Left renal cortex interstitium (tissue), 4 donors: ENCODE results near the gene LORICRIN. TPM values are rescaled to one million over a fixed set of nuclear protein-coding genes. Genes with fewer than 3 reads are reported as not detected.

Experiments
- DNase-seq, 4 donors: peaks; one replicate each; pipeline ENCODE4 v3.0.0-alpha.2; 2013; ENCODE audit warnings: low read depth in 4 of 4, low spot score in 2 of 4, missing footprints in 1 of 4
- polyA plus RNA-seq, 4 donors: library from polyadenylated mRNA; unstranded; fragments of 120-200 nt; gene quantifications; one replicate each; pipeline ENCODE4 v1.2.1, GENCODE V29; 2013; ENCODE audit not compliant: insufficient read length in 4 of 4

LORICRIN gene
- polyA plus RNA-seq, 4 donors = not detected

DNA sequence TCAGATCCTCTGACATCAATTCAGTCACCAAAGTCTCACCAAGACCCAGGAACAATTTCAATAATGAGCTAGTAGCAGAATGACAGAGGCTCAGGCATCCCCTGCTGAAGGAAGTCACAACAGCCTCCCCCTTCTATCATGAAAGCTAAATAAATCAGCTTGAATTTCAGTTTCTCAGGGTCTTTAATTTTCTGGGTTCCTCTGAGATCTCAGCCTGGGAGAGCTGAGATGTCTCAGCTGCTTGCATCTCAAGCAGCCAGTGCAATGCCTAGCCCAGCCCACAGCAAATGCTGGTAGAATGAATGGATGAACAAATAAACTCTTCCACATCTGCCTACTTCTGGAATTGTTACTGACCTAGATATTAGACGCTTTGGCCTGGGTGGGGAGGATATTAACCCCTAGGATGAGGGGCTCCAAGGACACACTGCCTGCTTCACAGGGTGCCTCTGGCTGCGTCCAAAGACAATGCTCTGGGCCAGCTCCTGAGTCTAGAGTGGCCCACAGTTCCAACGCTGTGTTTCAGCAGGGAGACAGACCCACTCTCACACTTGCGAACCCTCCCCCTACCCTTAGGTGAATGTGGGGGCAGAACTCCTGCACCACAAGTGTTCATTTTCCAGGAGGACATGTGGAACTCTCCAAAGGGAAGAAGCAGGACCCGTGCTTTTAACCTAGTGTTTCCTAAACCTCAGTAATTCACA is 11.2 kb upstream of the LORICRIN start:
- DNase-seq = peak in 1 of 4 donors; percentile 44

DNA sequence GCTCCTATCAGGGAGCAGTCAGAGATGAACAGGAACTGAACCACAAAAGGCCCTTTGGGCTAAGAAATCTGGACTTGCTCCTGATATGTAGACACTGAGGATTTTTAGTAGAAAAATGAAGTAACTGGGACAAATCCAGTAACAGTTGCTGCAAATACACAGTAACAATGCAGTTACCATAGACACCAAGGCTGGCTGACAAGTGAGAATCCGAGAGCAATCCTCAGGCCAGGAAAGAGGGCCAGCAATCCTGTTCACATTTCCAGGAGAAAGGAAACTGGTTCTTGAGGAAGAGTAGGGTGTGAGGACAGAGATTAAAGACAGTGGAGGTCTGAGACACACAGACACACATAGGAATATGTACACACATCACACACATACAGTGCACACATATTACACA is 9.3 kb upstream of the LORICRIN start:
- DNase-seq = no peak

DNA sequence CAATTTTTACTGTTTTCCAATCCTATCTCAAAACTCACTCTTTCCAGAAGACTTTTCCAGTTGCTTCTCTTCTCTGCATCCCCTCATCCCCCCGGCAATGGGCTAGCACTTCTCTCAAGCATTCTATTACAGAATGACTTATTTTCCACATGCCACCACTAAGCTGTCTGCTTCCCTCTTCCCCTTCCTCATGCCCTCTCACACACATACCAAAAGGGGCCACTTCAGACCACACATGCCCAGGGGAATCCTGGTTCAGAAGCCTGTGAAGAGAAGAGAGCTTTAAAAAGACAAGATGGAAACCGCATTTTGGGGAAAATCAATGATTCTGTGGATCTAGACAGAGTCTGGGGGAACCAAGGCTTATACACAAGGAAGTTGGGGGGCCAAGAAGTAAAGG is 8.4 kb upstream of the LORICRIN start:
- no peak for DNase-seq

DNA sequence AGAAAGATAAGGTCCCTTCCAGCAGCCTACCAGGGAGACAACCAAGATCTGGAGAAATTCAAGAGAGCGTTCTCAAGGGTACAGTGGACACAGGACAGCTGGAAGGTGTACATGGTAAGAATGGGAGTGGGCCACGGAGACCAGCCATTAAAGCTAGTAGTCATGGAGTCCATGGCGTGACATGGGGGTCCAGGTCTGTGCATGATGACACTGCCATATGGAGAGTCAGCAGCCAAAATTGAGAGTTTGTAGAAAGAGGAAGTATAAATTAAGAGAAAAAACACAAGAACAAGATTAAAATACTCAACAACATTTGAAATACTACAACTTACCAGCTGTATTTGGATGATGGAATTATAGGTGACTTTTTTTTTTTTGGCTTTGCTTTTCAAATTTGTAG is 7.9 kb upstream of the LORICRIN start:
- DNase-seq = no peak

DNA sequence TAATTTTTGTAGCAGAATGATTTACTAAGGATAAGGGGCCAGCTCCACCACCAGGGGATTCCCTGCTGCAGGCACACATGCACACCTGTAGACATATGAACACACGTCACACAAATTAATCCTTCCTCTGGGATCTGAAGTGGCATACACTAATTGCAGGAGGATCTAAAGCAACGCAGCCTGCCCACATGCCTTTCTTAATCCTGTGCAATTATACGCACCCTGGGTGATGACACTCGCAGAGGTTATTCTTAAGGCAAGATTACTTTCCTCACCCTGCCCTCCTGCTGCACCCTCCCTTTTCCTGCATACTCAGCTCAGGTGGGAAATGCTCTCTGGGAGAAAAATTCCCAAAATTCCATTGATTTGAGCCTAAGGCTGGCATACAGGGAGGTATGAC is 7.5 kb upstream of the LORICRIN start:
- DNase-seq = no peak

DNA sequence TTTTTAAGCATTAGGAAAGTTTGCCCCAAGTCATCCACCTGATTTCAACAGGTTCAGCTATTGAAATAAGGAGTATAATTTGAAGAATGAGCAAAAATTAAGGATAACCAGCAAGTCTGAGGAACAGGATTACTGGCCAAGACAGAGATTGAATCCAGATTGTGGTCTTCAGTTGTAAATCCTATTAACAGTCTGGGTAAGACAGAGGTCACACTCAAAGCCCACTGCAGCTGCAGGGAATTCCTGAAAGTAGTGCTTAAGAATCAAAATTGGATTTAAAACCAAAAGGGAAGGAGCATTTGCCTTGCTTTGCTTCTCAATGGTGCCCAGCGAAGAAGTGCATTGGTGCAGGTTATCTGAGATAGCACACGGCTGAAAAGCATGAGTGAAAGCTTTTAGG is 6.4 kb upstream of the LORICRIN start:
- DNase-seq = no peak

DNA sequence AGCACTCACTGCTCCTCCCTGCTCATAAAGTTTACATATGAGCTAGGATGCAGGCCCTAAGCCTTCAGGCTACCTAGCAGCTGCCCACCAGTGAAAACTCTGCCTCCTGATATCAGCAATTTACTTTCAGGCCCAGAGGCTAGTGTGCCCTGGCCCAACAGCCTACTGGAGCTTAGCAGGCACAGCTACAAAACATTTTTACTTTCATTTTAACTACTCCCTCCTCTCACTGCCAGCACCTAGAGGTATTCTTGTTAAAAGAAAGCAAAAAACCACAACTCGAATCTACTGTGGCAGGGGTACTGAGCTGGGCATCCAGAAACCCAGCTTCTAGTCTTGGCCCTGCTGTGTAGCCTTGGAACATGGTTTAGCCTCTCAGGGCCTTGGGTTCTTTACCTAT is 5.8 kb upstream of the LORICRIN start:
- DNase-seq = no peak

DNA sequence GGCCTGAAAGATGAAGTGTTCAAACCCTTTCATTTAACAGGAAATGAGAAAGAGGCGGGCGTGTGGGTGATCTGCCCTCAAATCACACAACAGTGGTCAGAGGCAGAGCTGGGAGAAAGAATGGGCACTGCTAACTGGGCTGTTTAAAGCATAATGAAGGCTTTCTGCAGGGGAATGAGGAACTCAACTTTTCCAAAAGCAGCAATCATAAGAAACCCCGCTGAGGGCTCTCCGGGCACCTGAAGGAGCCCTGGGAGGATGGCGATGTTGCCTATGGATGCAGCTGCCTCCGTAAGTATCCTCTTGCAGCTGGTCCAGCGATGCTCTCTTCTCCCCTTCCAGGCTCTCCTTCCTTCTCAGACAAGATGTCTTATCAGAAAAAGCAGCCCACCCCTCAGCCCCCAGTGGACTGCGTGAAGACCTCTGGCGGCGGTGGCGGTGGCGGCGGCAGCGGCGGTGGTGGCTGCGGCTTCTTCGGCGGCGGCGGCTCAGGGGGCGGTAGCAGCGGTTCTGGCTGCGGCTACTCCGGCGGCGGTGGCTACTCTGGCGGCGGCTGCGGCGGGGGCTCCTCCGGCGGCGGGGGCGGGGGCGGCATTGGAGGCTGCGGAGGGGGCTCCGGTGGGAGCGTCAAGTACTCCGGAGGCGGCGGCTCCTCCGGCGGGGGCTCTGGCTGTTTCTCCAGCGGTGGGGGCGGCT is 1.2 kb downstream of the LORICRIN start:
- no peak for DNase-seq

DNA sequence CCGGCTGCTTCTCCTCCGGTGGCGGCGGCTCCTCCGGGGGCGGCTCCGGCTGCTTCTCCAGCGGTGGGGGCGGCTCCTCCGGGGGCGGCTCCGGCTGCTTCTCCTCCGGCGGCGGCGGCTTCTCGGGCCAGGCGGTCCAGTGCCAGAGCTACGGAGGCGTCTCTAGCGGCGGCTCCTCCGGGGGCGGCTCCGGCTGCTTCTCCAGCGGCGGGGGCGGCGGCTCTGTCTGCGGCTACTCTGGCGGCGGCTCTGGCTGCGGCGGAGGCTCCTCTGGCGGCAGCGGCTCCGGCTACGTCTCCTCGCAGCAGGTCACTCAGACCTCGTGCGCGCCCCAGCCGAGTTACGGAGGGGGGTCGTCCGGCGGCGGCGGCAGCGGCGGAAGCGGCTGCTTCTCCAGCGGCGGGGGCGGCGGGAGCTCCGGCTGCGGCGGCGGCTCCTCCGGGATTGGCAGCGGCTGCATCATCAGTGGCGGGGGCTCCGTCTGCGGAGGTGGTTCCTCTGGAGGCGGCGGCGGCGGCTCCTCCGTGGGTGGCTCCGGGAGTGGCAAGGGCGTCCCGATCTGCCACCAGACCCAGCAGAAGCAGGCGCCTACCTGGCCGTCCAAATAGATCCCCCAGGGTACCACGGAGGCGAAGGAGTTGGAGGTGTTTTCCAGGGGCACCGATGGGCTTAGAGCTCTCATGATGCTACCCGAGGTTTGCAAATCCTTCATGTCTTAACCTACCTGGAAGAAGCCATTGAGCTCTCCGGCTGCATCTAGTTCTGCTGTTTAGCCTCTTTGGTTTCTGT is 2.0 kb downstream of the LORICRIN start:
- DNase-seq = no peak

DNA sequence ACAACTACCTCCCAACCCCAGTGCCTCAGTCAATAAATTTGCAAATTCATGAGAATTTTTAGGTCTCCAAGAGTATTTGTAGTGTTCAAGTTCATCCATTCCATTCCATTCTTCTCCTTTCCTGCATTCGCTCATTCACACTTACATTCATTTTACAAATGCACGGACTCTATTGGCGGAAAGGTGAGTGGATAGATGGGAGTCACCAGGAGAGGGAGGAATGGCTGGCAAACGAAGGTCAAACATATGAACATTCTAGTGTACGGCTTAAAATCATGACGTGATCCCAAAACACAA is 2.5 kb downstream of the LORICRIN start:
- DNase-seq = no peak

DNA sequence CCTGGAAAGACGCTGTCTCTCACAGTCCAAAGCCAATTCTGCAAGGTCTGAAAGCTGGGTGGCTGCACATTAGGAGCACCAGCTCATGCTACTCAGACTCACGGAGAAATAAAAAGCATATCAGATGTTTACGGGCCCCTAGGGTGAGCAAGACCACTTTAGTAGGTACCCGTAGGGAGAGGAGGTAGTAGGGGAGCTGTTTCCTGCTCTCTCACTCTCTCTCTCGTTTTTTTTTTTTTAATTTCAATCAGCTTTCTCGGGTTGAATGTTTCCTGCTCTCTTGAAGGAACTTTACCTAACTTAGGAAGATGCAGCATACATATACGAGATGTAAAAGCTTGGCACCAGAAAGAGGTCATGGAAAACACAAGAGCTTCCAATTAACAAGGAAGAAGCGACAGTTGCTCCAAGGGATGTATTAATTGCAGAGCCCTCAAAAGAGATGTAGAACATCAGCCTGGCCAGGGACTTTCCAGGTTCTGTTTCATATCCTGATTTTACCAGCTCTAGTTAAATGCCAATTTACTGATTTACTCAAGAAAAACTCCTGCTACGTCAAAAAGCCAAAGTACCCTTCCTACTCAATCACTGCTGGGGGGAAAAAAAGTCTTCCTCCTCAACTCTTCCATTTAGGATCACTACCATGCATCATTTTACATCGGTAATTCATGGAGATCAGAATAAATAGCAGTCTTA is 3.1 kb downstream of the LORICRIN start:
- DNase-seq = no peak

DNA sequence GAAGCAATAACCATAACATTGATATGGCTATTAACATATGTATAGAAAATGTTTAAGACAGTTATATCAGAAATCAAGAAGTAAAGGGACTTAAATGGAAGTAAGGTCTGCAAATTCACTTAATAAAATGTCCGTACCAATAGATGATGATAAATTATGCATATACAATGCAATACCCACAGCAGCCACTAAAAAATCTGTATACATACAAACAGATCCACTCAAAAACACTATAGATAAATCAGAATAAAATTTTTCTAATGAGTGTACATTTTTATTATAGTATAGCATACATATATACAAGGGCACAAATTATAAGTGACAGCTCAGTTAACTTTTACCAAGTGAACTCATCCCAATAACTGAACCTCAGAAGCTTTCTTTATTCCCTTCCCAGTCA is 6.0 kb downstream of the LORICRIN start:
- DNase-seq = no peak

DNA sequence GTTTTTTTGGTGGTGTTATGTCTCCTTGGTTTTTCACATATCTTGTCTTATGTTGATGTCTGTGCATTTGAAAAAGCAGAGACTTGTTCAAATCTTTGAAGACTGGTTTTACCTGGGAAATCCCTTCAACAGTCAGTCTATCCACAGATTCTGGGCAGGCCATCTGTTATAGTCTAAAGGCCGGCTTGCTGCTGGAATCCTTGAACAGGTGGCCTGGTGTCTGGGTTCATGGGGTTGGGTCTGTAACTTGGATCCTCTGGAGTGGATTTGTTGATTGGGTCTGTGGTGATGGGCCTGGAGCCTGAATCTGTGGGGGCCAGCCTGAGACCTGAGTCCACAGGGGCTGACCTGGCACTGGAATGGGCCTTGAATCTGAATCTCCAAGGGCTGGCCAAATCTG is 12.2 kb downstream of the LORICRIN start:
- no peak for DNase-seq

DNA sequence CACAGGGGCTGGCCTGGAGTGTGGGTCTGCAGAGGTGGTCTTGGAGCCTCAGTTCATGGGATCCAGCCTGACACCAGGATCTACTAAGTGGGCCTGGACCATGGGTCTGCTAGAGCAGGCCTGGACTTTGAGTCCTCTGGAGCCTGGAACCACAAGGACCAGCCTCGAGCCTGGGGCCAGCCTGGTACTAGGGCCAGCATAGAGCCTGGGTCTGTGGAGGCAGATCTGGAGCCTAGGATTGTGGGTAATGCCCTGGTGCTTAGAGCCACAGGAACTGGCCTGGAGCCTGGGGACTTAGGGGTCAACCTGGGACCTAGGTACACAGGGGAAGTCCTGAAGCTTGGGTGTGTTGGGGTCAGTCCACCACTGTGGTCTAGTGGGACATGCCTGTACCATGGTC is 12.7 kb downstream of the LORICRIN start:
- no peak for DNase-seq

DNA sequence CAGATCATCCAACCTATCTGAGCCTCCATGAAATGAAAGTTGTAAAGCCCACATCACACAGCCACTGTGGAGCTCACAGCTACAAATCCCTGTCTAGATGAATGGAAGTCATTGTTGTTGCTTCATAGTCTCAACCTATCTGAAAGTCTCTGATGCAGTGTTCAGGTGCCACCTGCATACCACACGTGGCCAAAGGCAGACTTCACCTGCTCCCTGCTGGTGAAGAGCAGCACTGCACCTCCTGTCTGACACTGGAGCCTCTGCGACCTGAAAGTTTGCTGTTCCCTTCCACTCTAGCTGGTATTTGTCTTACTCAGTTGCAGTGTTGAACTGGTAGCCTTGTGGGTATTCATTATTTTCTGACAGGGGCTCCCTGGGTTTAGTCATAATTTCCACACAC is 18.4 kb downstream of the LORICRIN start:
- no peak for DNase-seq

DNA sequence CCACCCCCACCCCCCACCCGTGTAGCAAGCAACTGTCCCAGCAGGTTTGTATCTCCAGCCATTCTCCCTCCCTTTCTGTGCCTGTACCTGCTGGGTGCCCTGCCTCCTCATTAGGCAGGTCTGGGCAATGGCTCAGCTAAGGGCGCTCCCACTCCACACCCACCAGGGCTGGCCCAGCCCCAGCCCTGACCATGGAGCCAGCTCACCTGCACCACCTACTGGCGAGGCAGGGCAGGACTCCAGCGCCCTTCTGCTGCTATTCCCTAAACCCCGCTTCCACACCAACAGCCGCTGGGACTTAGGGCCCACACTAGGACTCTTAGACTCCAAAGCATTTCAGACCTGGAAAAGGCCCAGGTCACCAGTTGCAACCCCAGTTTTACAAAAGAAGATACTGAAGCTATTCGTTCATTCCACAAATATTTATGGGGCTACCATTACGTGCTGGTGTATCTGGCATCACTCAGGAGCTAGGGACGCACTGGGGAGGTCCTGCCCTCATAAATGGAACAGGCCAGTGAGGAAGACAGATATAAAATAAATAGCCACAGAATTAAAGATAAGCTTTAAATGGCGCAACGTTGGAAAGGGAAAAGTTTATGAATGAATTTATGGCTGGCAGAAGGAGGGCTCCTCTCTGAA is 29.3 kb downstream of the LORICRIN start:
- no peak for DNase-seq

DNA sequence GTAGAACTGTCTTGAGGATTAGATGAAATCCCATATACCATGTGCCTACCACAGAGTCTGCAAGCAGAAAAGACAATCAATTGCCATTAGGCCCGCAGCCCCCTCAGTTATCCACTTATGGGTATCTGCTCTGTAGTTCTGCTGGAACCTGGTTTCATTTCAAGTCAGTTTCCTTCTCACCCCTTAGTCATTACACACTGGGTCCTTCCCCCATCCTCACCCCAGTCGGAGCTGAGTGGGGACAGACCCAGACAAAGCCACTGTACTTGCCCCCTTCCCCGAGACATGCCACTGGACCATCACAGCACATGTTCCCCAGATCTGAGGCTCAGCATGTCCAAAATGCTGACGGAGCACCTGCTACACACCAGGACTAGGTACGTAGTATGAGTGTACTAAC is 32.0 kb downstream of the LORICRIN start:
- DNase-seq = no peak

DNA sequence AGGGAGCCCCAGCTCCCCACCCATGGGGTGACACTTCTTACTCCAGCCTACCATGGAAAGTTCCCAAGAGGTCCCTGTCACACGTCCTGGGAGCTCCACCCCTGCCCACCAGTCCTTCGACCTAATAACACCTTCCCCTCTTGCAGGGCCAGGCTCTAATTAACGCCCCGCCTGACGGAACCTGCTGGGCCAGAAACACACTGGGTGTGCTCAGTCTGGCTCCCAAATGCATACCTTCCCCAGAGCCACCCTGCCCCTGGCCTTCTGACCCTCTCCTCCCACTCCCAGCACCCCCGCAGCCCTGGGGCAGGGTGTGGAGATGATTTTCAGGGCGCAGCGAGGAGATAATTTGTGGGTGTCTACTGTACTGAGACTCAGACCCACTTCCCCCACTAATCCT is 32.7 kb downstream of the LORICRIN start:
- DNase-seq = no peak

DNA sequence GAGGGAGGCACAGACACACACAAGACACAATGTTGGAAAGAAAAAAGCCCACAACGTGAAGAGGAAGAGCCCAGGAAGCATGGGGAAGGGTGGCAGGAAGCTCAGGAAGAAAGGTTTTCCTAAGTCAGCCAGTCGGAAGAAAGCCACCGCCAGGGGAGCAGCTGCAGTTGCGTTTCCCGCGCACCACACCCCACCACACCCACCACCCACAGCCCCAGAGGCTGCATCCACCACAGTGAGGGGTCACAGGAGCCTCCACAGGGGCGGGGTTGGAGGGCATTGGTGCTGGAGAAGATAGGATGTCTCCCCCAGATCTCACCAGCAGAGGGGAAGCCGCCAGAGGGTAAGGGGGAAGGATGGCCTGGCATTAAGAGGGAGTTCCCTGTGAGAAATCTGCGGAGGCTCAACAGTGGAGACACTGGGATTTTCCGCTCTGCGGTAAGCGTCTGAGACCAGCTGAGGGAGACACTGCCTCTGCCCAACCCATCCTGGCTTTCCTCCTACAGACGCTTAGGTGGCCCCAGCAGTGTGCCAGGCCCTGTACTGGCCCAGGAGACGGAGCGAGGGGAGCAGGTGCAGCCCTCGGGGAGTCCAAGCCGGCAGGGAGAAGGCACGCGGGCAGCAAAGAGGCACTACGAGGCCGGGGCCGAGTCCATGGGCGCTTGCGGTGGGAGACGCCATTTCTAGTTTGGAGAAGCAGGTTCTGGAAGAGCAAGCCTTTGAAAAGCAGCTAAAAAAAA is 33.4 kb downstream of the LORICRIN start:
- DNase-seq = no peak

DNA sequence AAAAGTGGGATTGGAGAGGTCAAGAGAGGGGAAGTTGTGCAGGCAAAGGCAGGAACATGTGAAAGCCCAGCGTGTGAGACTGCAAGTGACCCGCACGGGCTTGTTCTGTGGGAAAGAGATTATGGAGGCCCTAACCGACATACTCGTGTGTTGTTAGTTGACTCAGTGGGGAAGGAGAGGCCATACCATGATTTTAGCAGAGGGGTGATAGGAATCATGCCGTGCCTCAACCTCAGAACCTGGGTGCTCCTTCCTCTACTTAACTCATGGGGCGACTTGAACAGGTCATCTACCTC is 33.9 kb downstream of the LORICRIN start:
- DNase-seq = no peak
